SK-N-SH treated with all-trans-retinoic acid at 6 μM for 48 hours (cell line): ENCODE measurements around the gene LRRC4B.

Experiments used
- ATAC-seq: fragments of 200-7000 bp; cut with Tn5 transposase; 3 replicates; pipeline ENCODE4 v1.9.1; 2020; ENCODE audit warnings: mild to moderate bottlenecking, moderate library complexity
- ARNTL ChIP-seq: fragments of 450-650 bp; formaldehyde crosslinking; IDR thresholded peaks from 2 replicates; pipeline ENCODE4 v1.5.0; 2020; ENCODE audit warnings: low read depth, mild to moderate bottlenecking, moderate library complexity, borderline replicate concordance
- CSDC2 ChIP-seq: fragments of 250-450 bp; sonication (Bioruptor Pico); IDR thresholded peaks from 2 replicates; pipeline ENCODE4 v1.5.0; 2020; ENCODE audit warnings: mild to moderate bottlenecking, moderate library complexity
- ESRRG ChIP-seq: fragments of 250-450 bp; sonication (Bioruptor Pico); IDR thresholded peaks from 2 replicates; pipeline ENCODE4 v1.6.1; 2021; ENCODE audit warnings: mild to moderate bottlenecking
- GLIS3 ChIP-seq: fragments of 250-450 bp; sonication (Bioruptor Pico); IDR thresholded peaks from 2 replicates; pipeline ENCODE4 v1.5.0; 2020; ENCODE audit warnings: mild to moderate bottlenecking, moderate library complexity
- ISL1 ChIP-seq: fragments of 250-450 bp; sonication (Bioruptor Pico); IDR thresholded peaks from 2 replicates; pipeline ENCODE4 v2.1.2; 2022; ENCODE audit warnings: mild to moderate bottlenecking, moderate library complexity
- OSR1 ChIP-seq: fragments of 250-450 bp; sonication (Bioruptor Pico); IDR thresholded peaks from 2 replicates; pipeline ENCODE4 v1.8.0; 2022; ENCODE audit warnings: moderate library complexity, mild to moderate bottlenecking, inconsistent platforms
- RARB ChIP-seq: fragments of 250-450 bp; sonication (Bioruptor Pico); IDR thresholded peaks from 2 replicates; pipeline ENCODE4 v1.8.0; 2021; ENCODE audit warnings: mild to moderate bottlenecking, moderate library complexity
- SNAI2 ChIP-seq: fragments of 250-450 bp; sonication (Bioruptor Pico); IDR thresholded peaks from 2 replicates; pipeline ENCODE4 v1.5.0; 2020; ENCODE audit warnings: mild to moderate bottlenecking, moderate library complexity
- TOX ChIP-seq: fragments of 250-450 bp; sonication (Bioruptor Pico); IDR thresholded peaks from 2 replicates; pipeline ENCODE4 v1.8.0; 2021; ENCODE audit warnings: mild to moderate bottlenecking, moderate library complexity, borderline replicate concordance
- ZC3H10 ChIP-seq: fragments of 250-450 bp; sonication (Bioruptor Pico); IDR thresholded peaks from 2 replicates; pipeline ENCODE4 v1.5.1; 2021; ENCODE audit warnings: mild to moderate bottlenecking, moderate library complexity
- ZFP3 ChIP-seq: fragments of 250-450 bp; sonication (Bioruptor Pico); IDR thresholded peaks from 2 replicates; pipeline ENCODE4 v1.5.0; 2020; ENCODE audit warnings: mild to moderate bottlenecking, moderate library complexity
- ZFP30 ChIP-seq: fragments of 450-650 bp; formaldehyde crosslinking; IDR thresholded peaks from 2 replicates; pipeline ENCODE4 v1.5.0; 2022; ENCODE audit warnings: mild to moderate bottlenecking, moderate library complexity
- ZNF8 ChIP-seq: fragments of 450-650 bp; formaldehyde crosslinking; IDR thresholded peaks from 2 replicates; pipeline ENCODE4 v1.5.0; 2020; ENCODE audit warnings: mild to moderate bottlenecking, moderate library complexity
- TF ChIP-seq, protein P1 (sequence below): fragments of 250-450 bp; sonication (Bioruptor Pico); IDR thresholded peaks from 2 replicates; pipeline ENCODE4 v1.5.0; 2020; ENCODE audit warnings: mild to moderate bottlenecking, moderate library complexity
- TF ChIP-seq, protein P2 (sequence below): fragments of 250-450 bp; sonication (Bioruptor Pico); IDR thresholded peaks from 2 replicates; pipeline ENCODE4 v1.5.1; 2020; ENCODE audit warnings: low read depth, mild to moderate bottlenecking, moderate library complexity
- TF ChIP-seq, protein P3 (sequence below): fragments of 250-450 bp; sonication (Bioruptor Pico); IDR thresholded peaks from 2 replicates; pipeline ENCODE4 v1.8.0; 2021; ENCODE audit warnings: low read depth, mild to moderate bottlenecking, moderate library complexity, borderline replicate concordance
- TF ChIP-seq, protein P4 (sequence below): fragments of 250-450 bp; sonication (Bioruptor Pico); IDR thresholded peaks from 2 replicates; pipeline ENCODE4 v1.5.1; 2021; ENCODE audit warnings: mild to moderate bottlenecking, moderate library complexity

The LRRC4B gene

DNA sequence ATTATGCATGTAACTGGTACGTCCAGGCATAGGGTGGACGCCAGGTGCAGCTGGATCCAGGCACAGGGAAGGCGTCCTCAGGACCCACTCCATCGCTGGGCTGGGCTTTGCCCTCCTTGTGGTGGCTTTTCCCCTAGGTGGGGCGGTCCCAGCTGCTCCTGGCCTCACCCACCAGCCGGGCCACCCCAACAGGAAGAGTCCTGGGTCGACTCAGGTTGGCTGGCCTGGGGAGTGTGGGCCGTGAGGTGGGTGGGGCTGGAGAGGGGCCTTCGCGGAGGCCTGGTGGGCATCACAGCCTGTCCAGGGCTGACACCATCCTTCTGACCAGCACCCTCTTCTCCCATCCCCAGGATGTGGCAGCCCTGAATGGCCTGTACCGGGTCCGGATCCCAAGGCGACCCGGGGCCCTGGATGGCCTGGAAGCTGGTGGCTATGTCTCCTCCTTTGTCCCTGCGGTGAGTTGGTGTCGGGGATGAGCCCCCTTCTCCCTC, 88.4 kb downstream of the LRRC4B start (continued):
- TF ChIP-seq, protein P1, sequence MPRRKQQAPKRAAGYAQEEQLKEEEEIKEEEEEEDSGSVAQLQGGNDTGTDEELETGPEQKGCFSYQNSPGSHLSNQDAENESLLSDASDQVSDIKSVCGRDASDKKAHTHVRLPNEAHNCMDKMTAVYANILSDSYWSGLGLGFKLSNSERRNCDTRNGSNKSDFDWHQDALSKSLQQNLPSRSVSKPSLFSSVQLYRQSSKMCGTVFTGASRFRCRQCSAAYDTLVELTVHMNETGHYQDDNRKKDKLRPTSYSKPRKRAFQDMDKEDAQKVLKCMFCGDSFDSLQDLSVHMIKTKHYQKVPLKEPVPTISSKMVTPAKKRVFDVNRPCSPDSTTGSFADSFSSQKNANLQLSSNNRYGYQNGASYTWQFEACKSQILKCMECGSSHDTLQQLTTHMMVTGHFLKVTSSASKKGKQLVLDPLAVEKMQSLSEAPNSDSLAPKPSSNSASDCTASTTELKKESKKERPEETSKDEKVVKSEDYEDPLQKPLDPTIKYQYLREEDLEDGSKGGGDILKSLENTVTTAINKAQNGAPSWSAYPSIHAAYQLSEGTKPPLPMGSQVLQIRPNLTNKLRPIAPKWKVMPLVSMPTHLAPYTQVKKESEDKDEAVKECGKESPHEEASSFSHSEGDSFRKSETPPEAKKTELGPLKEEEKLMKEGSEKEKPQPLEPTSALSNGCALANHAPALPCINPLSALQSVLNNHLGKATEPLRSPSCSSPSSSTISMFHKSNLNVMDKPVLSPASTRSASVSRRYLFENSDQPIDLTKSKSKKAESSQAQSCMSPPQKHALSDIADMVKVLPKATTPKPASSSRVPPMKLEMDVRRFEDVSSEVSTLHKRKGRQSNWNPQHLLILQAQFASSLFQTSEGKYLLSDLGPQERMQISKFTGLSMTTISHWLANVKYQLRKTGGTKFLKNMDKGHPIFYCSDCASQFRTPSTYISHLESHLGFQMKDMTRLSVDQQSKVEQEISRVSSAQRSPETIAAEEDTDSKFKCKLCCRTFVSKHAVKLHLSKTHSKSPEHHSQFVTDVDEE = no peak
- TF ChIP-seq RARB (CRISPR knock-in tag) = no peak
- TF ChIP-seq ZFP3 (CRISPR knock-in tag) = no peak
- TF ChIP-seq CSDC2 (CRISPR knock-in tag) = no peak
- no peak for TF ChIP-seq SNAI2 (CRISPR knock-in tag)
- TF ChIP-seq OSR1 (CRISPR knock-in tag) = no peak
- TF ChIP-seq, protein P2, sequence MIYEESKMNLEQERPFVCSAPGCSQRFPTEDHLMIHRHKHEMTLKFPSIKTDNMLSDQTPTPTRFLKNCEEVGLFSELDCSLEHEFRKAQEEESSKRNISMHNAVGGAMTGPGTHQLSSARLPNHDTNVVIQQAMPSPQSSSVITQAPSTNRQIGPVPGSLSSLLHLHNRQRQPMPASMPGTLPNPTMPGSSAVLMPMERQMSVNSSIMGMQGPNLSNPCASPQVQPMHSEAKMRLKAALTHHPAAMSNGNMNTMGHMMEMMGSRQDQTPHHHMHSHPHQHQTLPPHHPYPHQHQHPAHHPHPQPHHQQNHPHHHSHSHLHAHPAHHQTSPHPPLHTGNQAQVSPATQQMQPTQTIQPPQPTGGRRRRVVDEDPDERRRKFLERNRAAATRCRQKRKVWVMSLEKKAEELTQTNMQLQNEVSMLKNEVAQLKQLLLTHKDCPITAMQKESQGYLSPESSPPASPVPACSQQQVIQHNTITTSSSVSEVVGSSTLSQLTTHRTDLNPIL (CRISPR knock-in tag) = no peak

DNA sequence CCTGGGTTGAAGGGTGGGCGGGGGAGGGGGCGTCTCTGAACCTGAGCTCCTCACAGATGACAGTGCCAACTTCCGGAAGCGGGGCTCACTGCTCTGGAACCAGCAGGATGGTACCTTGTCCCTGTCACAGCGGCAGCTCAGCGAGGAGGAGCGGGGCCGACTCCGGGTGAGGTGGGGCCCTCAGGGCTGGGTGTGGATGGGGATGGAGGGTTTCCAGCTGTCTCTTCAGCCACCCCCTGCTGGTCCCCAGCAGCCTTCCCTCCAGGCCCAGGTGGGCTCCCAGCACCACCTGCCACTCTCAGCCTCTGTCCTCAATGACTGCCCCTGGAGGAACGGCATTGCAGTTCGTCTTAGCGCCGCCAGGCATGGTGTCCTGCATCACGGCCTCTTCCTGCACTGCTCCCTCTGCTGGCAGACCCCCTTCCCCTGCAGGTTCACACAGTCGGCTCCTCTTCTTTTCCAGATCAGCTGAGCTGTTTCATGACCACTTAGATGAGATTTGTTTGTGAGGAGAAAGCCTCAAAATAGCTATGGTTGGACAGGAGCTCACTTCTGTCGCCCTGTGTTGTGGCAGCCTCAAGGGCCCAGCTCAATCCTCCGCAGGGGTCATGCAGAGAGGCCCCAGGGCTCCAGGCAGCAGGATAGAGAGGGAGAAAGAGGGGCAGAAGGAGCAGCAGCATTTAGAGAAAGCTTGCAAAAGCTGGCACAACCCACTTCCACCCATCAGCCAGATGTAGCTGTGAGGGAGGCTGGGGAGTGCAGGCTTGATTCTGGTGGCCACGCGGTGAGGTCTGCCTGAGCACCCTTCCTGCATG, 89.1 kb downstream of the LRRC4B start:
- TF ChIP-seq ISL1 (no peak), ZNF8 (no peak), ESRRG (CRISPR knock-in tag) (no peak), TOX (CRISPR knock-in tag) (no peak), ZFP30 (no peak), ZC3H10 (CRISPR knock-in tag) (no peak), ARNTL (CRISPR knock-in tag) (no peak), OSR1 (CRISPR knock-in tag) (no peak)
- TF ChIP-seq, protein P2 (CRISPR knock-in tag) = no peak
- TF ChIP-seq, protein P3, sequence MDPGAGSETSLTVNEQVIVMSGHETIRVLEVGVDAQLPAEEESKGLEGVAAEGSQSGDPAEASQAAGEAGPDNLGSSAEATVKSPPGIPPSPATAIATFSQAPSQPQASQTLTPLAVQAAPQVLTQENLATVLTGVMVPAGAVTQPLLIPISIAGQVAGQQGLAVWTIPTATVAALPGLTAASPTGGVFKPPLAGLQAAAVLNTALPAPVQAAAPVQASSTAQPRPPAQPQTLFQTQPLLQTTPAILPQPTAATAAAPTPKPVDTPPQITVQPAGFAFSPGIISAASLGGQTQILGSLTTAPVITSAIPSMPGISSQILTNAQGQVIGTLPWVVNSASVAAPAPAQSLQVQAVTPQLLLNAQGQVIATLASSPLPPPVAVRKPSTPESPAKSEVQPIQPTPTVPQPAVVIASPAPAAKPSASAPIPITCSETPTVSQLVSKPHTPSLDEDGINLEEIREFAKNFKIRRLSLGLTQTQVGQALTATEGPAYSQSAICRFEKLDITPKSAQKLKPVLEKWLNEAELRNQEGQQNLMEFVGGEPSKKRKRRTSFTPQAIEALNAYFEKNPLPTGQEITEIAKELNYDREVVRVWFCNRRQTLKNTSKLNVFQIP = no peak

DNA sequence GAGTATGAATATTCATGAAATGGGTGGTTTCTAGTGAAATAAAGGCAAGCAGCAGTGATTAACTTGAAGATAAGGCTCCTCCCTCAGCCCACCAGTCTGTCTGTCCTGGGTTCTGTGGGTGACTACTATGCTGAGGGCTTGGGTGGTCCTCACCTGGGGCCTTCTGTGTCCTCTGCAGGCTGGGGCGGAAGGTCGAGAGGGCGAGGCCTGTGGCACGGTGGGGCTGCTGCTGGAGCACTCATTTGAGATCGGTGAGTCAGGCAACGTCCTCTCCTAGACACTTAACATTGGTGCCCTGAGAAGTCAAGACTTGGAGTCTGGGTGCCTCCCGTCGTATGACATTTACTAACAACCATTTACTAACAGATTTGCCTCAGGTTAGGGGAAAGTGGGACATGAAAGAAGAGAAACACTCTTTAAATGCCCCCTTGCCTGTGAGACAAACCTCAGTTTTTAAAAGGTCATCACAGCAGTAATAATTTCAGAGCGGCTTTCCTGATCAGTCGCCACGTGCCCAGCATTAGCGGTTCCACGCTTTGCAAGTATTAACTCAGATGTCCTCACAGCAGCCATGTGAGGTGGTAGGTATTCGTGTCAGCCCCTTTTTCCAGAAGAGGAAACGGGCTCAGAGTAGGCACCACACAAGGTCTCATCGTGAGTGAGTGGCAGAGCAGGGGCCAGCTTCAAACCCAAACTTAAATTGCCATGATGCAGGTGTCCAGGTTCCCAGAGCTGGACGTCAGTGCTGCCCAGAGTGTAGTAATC, 90.3 kb downstream of the LRRC4B start:
- TF ChIP-seq GLIS3 (CRISPR knock-in tag) = no peak
- TF ChIP-seq, protein P4, sequence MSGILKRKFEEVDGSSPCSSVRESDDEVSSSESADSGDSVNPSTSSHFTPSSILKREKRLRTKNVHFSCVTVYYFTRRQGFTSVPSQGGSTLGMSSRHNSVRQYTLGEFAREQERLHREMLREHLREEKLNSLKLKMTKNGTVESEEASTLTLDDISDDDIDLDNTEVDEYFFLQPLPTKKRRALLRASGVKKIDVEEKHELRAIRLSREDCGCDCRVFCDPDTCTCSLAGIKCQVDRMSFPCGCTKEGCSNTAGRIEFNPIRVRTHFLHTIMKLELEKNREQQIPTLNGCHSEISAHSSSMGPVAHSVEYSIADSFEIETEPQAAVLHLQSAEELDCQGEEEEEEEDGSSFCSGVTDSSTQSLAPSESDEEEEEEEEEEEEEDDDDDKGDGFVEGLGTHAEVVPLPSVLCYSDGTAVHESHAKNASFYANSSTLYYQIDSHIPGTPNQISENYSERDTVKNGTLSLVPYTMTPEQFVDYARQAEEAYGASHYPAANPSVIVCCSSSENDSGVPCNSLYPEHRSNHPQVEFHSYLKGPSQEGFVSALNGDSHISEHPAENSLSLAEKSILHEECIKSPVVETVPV (CRISPR knock-in tag) = no peak
- TF ChIP-seq SNAI2 (CRISPR knock-in tag) = no peak
- TF ChIP-seq ARNTL (CRISPR knock-in tag) = no peak
- TF ChIP-seq, protein P2 (CRISPR knock-in tag) = no peak
- TF ChIP-seq, protein P1 = no peak
- TF ChIP-seq ZFP3 (CRISPR knock-in tag) = no peak
- no peak for TF ChIP-seq ISL1
- no peak for ATAC-seq

More for the DNA sequence above, 89.1 kb downstream of the LRRC4B start:
- no peak for ATAC-seq
